Measurements from ENCODE around the gene GNAS-AS1. TPM values are rescaled to one million over a fixed set of nuclear protein-coding genes. Genes with fewer than 3 reads are reported as not detected.

GNAS-AS1 gene
- total RNA-seq, 1 donor from 2014 or later = 1.1 TPM

DNA sequence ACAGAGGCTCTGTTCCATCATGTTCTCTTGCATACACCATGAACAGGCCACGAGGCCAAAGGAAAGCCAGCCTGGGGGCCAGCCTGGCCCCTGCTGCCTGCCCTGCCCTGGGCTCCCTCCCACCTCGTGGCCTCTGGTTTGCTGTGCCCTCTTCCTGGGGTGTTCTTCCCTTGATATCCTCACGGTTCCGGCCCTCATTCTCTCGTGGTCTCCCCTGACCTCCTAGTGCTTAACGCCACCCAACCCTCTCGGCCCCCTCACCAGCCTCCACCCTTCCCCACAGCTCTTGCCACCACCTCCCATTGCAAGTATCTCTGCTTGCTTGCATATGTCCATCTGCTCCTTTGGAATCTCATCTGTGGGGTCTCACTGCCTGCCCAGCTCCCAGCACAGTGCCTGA, 73.0 kb downstream of the GNAS-AS1 start:
- intact Hi-C loops (cut with DNase I) = no loop called here

DNA sequence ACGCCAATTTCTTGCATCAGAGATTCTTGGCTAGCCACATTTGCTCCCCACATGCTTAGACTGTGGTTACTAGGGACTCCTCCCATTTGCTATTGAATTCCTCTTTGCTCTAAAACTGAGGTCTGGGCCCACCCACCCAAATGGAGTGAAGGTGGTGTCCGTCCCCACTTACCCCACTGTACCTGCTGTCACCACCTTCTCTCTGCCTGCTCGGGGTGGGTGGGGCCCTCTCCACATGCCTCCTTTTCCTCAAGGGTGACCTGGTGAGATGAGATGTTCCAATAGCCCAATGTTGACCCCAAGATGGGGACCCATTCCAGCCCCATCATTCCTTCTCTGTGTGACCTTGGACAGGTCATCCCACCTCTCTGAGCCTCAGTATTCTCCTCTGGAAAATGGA, 74.6 kb downstream of the GNAS-AS1 start:
- DNase-seq (no peak), ATAC-seq (no peak)
- H3K4me1 ChIP-seq = no peaks in the 10 kb centered on the region
- H3K27ac ChIP-seq = no peak overlapping the region
- no peak overlapping the region for H3K4me3 ChIP-seq
- intact Hi-C loops (cut with DNase I) = no loop called here
- TF ChIP-seq, protein P1, sequence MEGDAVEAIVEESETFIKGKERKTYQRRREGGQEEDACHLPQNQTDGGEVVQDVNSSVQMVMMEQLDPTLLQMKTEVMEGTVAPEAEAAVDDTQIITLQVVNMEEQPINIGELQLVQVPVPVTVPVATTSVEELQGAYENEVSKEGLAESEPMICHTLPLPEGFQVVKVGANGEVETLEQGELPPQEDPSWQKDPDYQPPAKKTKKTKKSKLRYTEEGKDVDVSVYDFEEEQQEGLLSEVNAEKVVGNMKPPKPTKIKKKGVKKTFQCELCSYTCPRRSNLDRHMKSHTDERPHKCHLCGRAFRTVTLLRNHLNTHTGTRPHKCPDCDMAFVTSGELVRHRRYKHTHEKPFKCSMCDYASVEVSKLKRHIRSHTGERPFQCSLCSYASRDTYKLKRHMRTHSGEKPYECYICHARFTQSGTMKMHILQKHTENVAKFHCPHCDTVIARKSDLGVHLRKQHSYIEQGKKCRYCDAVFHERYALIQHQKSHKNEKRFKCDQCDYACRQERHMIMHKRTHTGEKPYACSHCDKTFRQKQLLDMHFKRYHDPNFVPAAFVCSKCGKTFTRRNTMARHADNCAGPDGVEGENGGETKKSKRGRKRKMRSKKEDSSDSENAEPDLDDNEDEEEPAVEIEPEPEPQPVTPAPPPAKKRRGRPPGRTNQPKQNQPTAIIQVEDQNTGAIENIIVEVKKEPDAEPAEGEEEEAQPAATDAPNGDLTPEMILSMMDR (IDR thresholded peaks at IDR 0.05) = no peak
- no peaks in the 10 kb centered on the region for H3K36me3 ChIP-seq
- H3K9me3 ChIP-seq = no peaks in the 10 kb centered on the region
- H3K27me3 ChIP-seq = peaks cover 26% of the 10 kb centered on the region

More for the DNA sequence above, 73.0 kb downstream of the GNAS-AS1 start:
- DNase-seq = peak; percentile 46
- no peaks in the 10 kb centered on the region for H3K9me3 ChIP-seq
- no peak overlapping the region for H3K27ac ChIP-seq
- ATAC-seq = no peak
- H3K27me3 ChIP-seq = peaks cover 26% of the 10 kb centered on the region
- TF ChIP-seq, protein P1 (IDR thresholded peaks at IDR 0.05) = no peak
- no peaks in the 10 kb centered on the region for H3K36me3 ChIP-seq
- H3K4me3 ChIP-seq = no peak overlapping the region
- no peaks in the 10 kb centered on the region for H3K4me1 ChIP-seq

DNA sequence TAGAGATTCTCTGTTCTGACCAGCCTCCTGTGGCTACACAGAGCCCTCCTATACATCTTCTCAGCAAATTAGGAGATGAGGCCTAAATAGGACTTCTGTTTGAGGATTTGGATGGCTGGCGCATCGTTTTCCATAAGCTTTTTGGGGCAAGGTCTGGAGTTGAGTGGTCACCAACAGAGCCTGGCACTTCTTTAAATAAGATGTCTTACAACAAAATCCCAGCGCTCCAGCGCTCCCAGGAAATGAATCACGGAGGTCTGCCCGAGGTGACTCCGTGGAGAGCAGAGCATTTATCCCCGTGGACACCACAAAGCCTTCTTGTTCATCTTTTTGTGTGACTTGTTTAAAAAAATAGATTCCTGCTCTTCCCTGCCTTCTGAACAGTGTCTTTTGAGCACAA, 75.3 kb downstream of the GNAS-AS1 start:
- ATAC-seq = no peak
- intact Hi-C loops (cut with DNase I) = no loop called here
- TF ChIP-seq, protein P1 (IDR thresholded peaks at IDR 0.05) = no peak
- no peak overlapping the region for H3K4me3 ChIP-seq
- no peaks in the 10 kb centered on the region for H3K9me3 ChIP-seq
- H3K27ac ChIP-seq = no peak overlapping the region
- H3K27me3 ChIP-seq = peaks cover 26% of the 10 kb centered on the region
- H3K4me1 ChIP-seq = no peaks in the 10 kb centered on the region
- DNase-seq = peak; percentile 20
- no peaks in the 10 kb centered on the region for H3K36me3 ChIP-seq

DNA sequence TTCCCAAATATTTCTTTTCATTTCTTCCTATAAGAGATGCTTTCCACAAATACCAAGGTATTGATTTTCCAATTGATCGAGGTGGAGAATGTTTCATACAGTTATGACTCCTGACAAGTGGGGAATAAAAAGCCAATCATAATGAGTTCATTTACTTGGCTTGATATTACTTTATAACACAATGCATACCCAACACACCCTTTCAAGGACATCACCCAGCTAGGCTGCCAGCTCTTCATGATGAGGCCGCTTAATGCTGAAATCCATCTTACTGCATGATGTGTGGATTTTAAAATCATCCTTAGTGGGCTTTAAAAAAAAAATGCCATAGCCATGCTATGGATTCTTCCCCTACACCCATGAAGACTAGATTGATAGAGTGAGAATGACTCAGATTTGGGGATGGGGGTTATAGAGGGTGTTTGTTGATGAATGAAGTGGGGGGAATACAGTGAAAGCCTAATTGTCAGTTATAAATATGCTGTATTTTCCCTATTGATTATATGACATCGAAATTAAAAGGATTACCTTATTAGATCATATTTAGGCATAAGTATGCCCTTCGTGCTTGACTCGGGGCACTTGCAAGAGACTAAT, 75.9 kb downstream of the GNAS-AS1 start:
- Histone ChIP-seq H3K4me1 (no peaks in the 10 kb centered on the region), H3K9me3 (no peaks in the 10 kb centered on the region), H3K4me3 (no peak overlapping the region), H3K27me3 (peaks cover 30% of the 10 kb centered on the region), H3K27ac (no peak overlapping the region), H3K36me3 (no peaks in the 10 kb centered on the region)
- intact Hi-C loops (cut with DNase I) = no loop called here
- TF ChIP-seq, protein P1 (IDR thresholded peaks at IDR 0.05) = no peak
- no peak for ATAC-seq
- DNase-seq = no peak

DNA sequence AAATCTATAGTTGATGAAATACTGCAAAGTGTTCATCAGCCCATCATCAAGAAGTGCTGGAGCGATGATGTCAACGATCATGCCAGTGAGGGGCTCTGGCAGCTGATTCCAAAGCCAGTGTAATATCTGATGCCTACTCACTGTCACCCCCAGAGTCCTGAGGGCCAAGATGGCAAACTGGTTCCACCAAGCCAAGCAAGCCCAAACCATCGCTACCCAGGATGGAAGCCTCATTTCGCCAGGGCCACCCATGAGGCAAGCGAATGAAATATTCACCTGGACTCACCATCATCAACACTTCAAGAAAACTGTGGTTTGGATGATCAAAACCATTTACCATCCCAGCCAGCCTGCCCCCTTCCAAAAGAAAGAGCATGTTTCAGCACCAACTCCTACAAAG, 76.5 kb downstream of the GNAS-AS1 start:
- H3K27me3 ChIP-seq = peaks cover 27% of the 10 kb centered on the region
- H3K4me3 ChIP-seq = no peak overlapping the region
- H3K27ac ChIP-seq = no peak overlapping the region
- H3K36me3 ChIP-seq = no peaks in the 10 kb centered on the region
- ATAC-seq (no peak), DNase-seq (peak; percentile 19)
- TF ChIP-seq, protein P1 (IDR thresholded peaks at IDR 0.05) = no peak
- intact Hi-C loops (cut with DNase I) = no loop called here
- no peaks in the 10 kb centered on the region for H3K4me1 ChIP-seq
- no peaks in the 10 kb centered on the region for H3K9me3 ChIP-seq

DNA sequence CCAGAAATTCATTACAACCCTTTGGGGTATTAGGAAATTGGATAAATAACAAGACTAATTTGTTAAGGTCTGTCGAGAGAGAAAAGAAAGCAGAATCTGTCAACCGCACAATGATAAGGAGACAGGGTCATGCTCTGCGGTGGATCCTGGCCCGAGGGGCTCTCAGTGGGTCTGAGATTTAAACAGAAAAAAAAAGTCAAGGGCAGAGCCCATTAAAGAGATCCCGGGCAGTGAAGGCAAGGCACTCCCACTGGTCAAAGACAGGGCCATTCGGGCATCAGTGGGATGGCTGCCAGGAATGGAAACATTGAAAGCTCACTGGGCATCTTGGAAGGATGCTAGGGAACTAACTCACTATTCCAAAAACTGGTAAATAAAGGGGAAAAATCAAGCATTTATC, 77.9 kb downstream of the GNAS-AS1 start:
- no peaks in the 10 kb centered on the region for H3K9me3 ChIP-seq
- peaks cover 38% of the 10 kb centered on the region for H3K27me3 ChIP-seq
- no peak overlapping the region for H3K27ac ChIP-seq
- ATAC-seq = no peak
- intact Hi-C loops (cut with DNase I) = no loop called here
- no peak overlapping the region for H3K4me3 ChIP-seq
- TF ChIP-seq, protein P1 (IDR thresholded peaks at IDR 0.05) = no peak
- H3K4me1 ChIP-seq = no peaks in the 10 kb centered on the region
- no peaks in the 10 kb centered on the region for H3K36me3 ChIP-seq
- no peak for DNase-seq
